Activated CD4-positive, alpha-beta memory T cell treated with anti-CD3 and anti-CD28 coated beads for 36 hours (primary cell): ENCODE data around the gene ARHGEF10L. TPM values are rescaled to one million over a fixed set of nuclear protein-coding genes. Genes with fewer than 3 reads are reported as not detected.

Experiments used
- total RNA-seq, 2 experiments: library from RNA; stranded (reverse); gene quantifications; one replicate each; pipeline ENCODE4 v1.2.3, GENCODE V29; 2021

Gene ARHGEF10L
- total RNA-seq, 2 experiments from 2014 or later, result not detected

Other genes with a start within 250 kb of the ARHGEF10L start
- gene PADI4, start 231.5 kb upstream of the ARHGEF10L start, total RNA-seq, result under 1 TPM; 0.12 to 0.24 TPM
- gene PADI6, start 167.5 kb upstream of the ARHGEF10L start, total RNA-seq, result not detected
- 10 to 100 TPM; 90.6 to 91.0 TPM for gene RCC2, start 100.0 kb upstream of the ARHGEF10L start, total RNA-seq
- gene ACTL8, start 215.6 kb downstream of the ARHGEF10L start, total RNA-seq, result not detected